Caco-2 (cell line): ENCODE data around the gene AGAP2. TPM values are rescaled to one million over a fixed set of nuclear protein-coding genes. Genes with fewer than 3 reads are reported as not detected.

Experiments used
- BruUV-seq: library from RNA; stranded (reverse); fragments of 400-500 nt; replicated peaks from 2 replicates; lab custom pipeline; 2021; lab: Mats Ljungman, UMichigan
- CTCF ChIA-PET: fragments of 300-600 bp; sonication (Branson Sonifier 250); formaldehyde crosslinking; loops from one replicate; lab custom pipeline; 2022; ENCODE audit warnings: antibody characterized with exemption; lab: Charles Lee
- POLR2A ChIA-PET: fragments of 300-600 bp; sonication (Branson Sonifier 250); formaldehyde crosslinking; loops from one replicate; lab custom pipeline; 2022; ENCODE audit warnings: antibody characterized with exemption; lab: Charles Lee
- DNase-seq, 2 experiments: peaks; one replicate each; pipeline versions ENCODE4 v3.0.0 to v3.0.0-alpha.2; 2020 to 2022
- H3K27me3 ChIP-seq: replicated peaks from 2 replicates; pipeline ENCODE4 v1.6.0; 2011; ENCODE audit warnings: low read length; ENCODE audit not compliant: control insufficient read depth, insufficient read depth
- H3K36me3 ChIP-seq: 2 replicates; pipeline ENCODE4 v1.5.1; 2011; ENCODE audit warnings: low read length; ENCODE audit not compliant: control insufficient read depth, insufficient read depth
- H3K4me1 ChIP-seq: fragments of 250-450 bp; sonication (Bioruptor Pico); 2 replicates; pipeline ENCODE4 v1.5.1; 2020; ENCODE audit warnings: mild to moderate bottlenecking
- H3K4me3 ChIP-seq: 2 replicates; pipeline ENCODE4 v1.5.1; 2011; ENCODE audit warnings: low read depth, mild to moderate bottlenecking, control low read depth, low read length
- H3K9me3 ChIP-seq: fragments of 250-450 bp; sonication (Bioruptor Pico); 2 replicates; pipeline ENCODE4 v1.5.1; 2020; ENCODE audit warnings: mild to moderate bottlenecking, moderate library complexity
- H3K27ac Mint-ChIP-seq: one replicate; pipeline ENCODE4 v1.8.0; 2022; ENCODE audit warnings: mixed read lengths; ENCODE audit not compliant: unreplicated experiment
- H3K27me3 Mint-ChIP-seq: one replicate; pipeline ENCODE4 v1.8.0; 2022; ENCODE audit warnings: mixed read lengths; ENCODE audit not compliant: insufficient read depth, unreplicated experiment
- H3K36me3 Mint-ChIP-seq: one replicate; pipeline ENCODE4 v1.8.0; 2022; ENCODE audit warnings: mild to moderate bottlenecking, mixed read lengths; ENCODE audit not compliant: insufficient read depth, unreplicated experiment
- H3K4me1 Mint-ChIP-seq: one replicate; pipeline ENCODE4 v1.8.0; 2022; ENCODE audit warnings: low read depth, mixed read lengths; ENCODE audit not compliant: unreplicated experiment
- H3K4me3 Mint-ChIP-seq: one replicate; pipeline ENCODE4 v1.8.0; 2022; ENCODE audit warnings: mild to moderate bottlenecking, moderate library complexity, mixed read lengths; ENCODE audit not compliant: unreplicated experiment
- H3K9me3 Mint-ChIP-seq: one replicate; pipeline ENCODE4 v1.8.0; 2022; ENCODE audit warnings: mixed read lengths; ENCODE audit not compliant: unreplicated experiment
- CTCF ChIP-seq, 2 experiments: fragments of 200-600 bp in 1 of 2; IDR thresholded peaks; 1 replicate in 1 of 2; 2 replicates in 1 of 2; pipeline versions ENCODE4 v1.5.1 to v1.8.0; 2011 to 2022; ENCODE audit warnings: antibody characterized with exemption in 1 of 2, control low read depth in 1 of 2, inconsistent platforms in 1 of 2, low read depth in 1 of 2, low read length in 1 of 2, mild to moderate bottlenecking in 1 of 2, moderate library complexity in 1 of 2; ENCODE audit not compliant: insufficient read depth in 1 of 2, severe bottlenecking in 1 of 2, unreplicated experiment in 1 of 2
- intact Hi-C: fragments of 100-400 bp; cut with micrococcal nuclease; formaldehyde crosslinking; loops from one replicate; pipeline ENCODE4 v1.10.0; 2022; ENCODE audit not compliant: unreplicated experiment
- total RNA-seq: library from RNA; stranded (reverse); gene quantifications from 2 replicates; pipeline ENCODE4 v1.2.3, GENCODE V29; 2022

The AGAP2 gene
- total RNA-seq, 1 experiment from 2014 or later = 0.09 TPM

- no peak for TF ChIP-seq CTCF (IDR thresholded peaks at IDR 0.05; ENCODE audit: insufficient read depth in 1 of 2, low read depth in 1 of 2, low read length in 1 of 2, severe bottlenecking in 1 of 2, unreplicated experiment in 1 of 2)
- peaks cover 21% of the 10 kb centered on the region for H3K4me1 ChIP-seq
- no peaks in the 10 kb centered on the region for H3K9me3 Mint-ChIP-seq
- H3K36me3 Mint-ChIP-seq = peaks cover 25% of the 10 kb centered on the region
- no peak overlapping the region for H3K4me3 Mint-ChIP-seq
- peaks cover 4% of the 10 kb centered on the region for H3K27me3 ChIP-seq
- H3K27ac Mint-ChIP-seq = no peak overlapping the region
- DNase-seq = no peak
- no peaks in the 10 kb centered on the region for H3K9me3 ChIP-seq
- ChIA-PET CTCF (interaction anchor here (0.8 to 1.4 kb wide), 2 partner anchors 15 to 158 kb away, joined by 3 to 4 read pairs; no protein-coding TSS in a partner anchor), POLR2A (no interaction called here)
- no peaks in the 10 kb centered on the region for H3K36me3 ChIP-seq
- no TSS peak for BruUV-seq
- H3K4me1 Mint-ChIP-seq = peaks cover 24% of the 10 kb centered on the region
- intact Hi-C loops = no loop called here
- H3K4me3 ChIP-seq = no peak overlapping the region
- peaks cover 20% of the 10 kb centered on the region for H3K27me3 Mint-ChIP-seq
These were observed 2.9 kb upstream of the AGAP2 start for GRCh38 chr12:57741413-57741789.

- H3K36me3 Mint-ChIP-seq = peaks cover 19% of the 10 kb centered on the region
- no peak overlapping the region for H3K4me3 Mint-ChIP-seq
- peaks cover 21% of the 10 kb centered on the region for H3K4me1 Mint-ChIP-seq
- no peak overlapping the region for H3K4me3 ChIP-seq
- BruUV-seq = no TSS peak
- CTCF ChIA-PET = no interaction called here
- H3K36me3 ChIP-seq = no peaks in the 10 kb centered on the region
- TF ChIP-seq CTCF (IDR thresholded peaks at IDR 0.05; ENCODE audit: insufficient read depth in 1 of 2, low read depth in 1 of 2, low read length in 1 of 2, severe bottlenecking in 1 of 2, unreplicated experiment in 1 of 2) = no peak
- no peaks in the 10 kb centered on the region for H3K9me3 ChIP-seq
- H3K4me1 ChIP-seq = peaks cover 16% of the 10 kb centered on the region
- no peak overlapping the region for H3K27ac Mint-ChIP-seq
- no peak for DNase-seq
- intact Hi-C loops = no loop called here
- peaks cover 4% of the 10 kb centered on the region for H3K27me3 ChIP-seq
- POLR2A ChIA-PET = no interaction called here
- no peaks in the 10 kb centered on the region for H3K9me3 Mint-ChIP-seq
- peaks cover 22% of the 10 kb centered on the region for H3K27me3 Mint-ChIP-seq
These were observed 2.3 kb upstream of the AGAP2 start for GRCh38 chr12:57740656-57741412.

GRCh38 chr12:57739914-57740538 is 1.5 kb upstream of the AGAP2 start:
- DNase-seq = no peak
- Histone ChIP-seq H3K4me3 (no peak overlapping the region), H3K4me1 (peaks cover 12% of the 10 kb centered on the region), H3K9me3 (no peaks in the 10 kb centered on the region), H3K27me3 (peaks cover 4% of the 10 kb centered on the region), H3K36me3 (no peaks in the 10 kb centered on the region)
- POLR2A ChIA-PET = no interaction called here
- TF ChIP-seq CTCF (IDR thresholded peaks at IDR 0.05; ENCODE audit: insufficient read depth in 1 of 2, low read depth in 1 of 2, low read length in 1 of 2, severe bottlenecking in 1 of 2, unreplicated experiment in 1 of 2) = no peak
- Mint-ChIP-seq H3K27ac (no peak overlapping the region), H3K27me3 (peaks cover 24% of the 10 kb centered on the region), H3K4me1 (peaks cover 20% of the 10 kb centered on the region), H3K4me3 (no peak overlapping the region), H3K9me3 (no peaks in the 10 kb centered on the region), H3K36me3 (peaks cover 11% of the 10 kb centered on the region)
- CTCF ChIA-PET = no interaction called here
- BruUV-seq = no TSS peak
- intact Hi-C loops = loop anchor here (5.0 kb wide), 2 partner anchors 48 to 283 kb away; partner anchors contain the start of genes GLI1, INHBE and OS9
